Right hindlimb (tissue), 1 donor: ENCODE data around the gene MGLL.

Experiments
- DNase-seq: peaks from one replicate; pipeline ENCODE4 v3.0.0-alpha.2; 2018

The MGLL gene

DNA sequence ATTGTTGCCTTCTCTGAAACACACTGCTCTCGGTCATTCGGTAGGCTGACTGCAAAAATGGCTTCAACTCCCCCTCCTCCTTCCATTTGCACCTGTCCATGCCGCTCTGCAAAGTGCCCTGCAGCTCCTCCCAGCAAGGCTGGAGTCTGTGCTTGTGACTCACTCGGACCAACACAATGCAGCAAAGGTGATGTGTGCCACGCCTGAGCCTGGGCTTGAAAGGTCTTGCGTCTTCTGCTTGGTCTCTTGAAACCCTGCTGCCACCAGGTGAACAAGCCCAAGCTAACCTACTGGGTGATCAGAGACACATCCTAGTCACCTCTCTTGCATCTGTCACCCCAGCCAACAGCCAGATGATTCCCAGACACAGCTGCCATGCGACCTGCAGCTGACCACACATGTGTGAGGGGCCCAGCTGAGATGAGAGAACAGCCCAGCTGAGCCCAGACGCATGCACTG, 71.1 kb downstream of the MGLL start:
- no peak for DNase-seq

DNA sequence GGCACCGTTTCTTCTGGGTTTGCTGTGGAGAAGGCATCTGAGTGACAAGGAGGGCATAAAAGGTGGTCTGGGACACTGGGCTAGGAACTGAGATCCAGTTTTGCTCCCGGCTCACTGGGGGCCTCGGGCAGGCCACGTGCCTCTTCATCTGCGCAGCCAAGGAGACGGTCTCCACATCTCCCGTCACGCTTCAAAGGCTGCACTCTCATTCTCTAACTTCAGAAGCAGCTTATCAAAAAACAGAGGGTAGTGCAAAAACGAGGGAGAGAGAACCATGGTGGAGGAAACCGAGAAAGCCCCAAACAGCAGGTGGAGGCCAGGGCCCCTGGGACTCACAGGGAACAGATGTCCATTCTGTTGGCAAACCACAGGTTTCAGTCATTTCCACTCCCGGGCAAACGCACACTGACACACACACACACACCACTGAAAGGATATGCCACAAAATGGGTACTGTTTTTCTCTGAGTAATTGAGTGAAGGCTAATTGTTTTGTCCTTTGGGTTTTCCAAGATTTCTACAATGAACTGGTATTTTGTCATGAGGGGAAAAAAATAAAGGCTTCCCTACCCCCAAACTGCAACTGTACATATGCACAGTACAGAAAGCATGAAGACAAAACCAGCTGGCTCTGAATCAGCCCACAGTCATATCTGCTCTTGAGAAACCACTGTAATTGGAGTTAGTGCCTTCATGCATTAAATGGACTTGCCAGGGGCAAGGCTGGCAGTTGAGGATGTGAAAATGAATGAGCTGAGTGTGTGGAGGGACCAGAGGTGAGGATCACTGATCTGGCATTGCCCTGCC, 71.9 kb downstream of the MGLL start:
- DNase-seq = no peak

DNA sequence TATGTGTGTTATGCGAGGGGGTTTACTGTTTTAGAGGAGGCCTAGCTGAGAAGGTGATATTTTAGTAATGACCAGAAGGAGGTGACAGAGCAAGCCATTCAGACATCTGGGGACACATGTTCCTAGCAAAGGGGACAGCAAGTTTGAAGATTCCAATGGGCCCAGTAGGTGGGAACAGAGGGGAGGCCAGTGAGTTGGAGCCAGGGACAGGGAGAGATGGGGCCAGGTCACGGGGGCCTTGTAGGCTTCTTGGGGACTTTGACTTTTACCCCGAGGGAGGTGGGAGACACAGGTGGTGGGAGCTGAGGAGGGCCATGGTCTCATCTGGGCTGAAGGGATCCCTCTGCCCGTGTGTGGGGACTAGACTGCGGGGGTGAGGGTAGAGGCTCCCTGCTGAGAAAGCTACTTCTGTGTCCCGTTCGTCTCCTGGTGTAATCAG, 72.5 kb downstream of the MGLL start:
- no peak for DNase-seq

- no peak for DNase-seq
These were observed 73.0 kb downstream of the MGLL start for GRCh38 chr3:127749361-127749760.

GRCh38 chr3:127748754-127749327, 73.5 kb downstream of the MGLL start:
- DNase-seq = no peak

GRCh38 chr3:127747751-127748521, 74.4 kb downstream of the MGLL start:
- no peak for DNase-seq

- no peak for DNase-seq
These were observed 75.2 kb downstream of the MGLL start for GRCh38 chr3:127747066-127747465.

DNA sequence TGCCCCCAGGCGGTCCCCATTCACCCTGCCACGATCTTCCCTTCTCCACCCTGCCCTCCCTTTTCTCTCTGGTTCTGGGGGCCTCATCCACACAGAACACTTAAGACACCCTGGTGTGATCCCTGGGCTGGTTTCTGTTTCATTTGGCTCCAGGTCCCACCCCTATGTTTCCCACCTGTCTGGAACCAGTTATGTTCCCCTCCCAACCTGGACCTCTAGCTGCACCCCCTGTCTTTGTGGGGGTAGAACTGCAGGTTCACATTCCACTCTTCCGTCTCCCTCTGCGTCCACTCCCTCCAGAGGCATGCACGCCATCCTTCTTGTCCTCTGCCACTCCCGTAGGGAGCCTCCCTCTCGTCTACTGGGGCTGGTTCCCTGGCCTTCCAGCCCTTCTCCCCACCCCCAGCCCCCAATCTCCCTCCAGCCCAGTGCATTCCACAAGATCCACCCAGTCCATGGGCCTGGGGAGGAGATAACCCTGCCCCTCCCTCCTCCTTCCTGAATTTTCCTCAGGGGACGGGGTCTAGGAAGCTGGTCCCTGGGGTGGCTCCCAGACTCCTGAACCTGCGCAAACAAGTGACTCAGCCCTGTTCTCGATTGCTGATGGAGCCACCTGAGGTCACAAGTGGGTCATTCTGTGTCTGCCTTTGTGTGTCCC, 75.8 kb downstream of the MGLL start:
- DNase-seq = no peak

DNA sequence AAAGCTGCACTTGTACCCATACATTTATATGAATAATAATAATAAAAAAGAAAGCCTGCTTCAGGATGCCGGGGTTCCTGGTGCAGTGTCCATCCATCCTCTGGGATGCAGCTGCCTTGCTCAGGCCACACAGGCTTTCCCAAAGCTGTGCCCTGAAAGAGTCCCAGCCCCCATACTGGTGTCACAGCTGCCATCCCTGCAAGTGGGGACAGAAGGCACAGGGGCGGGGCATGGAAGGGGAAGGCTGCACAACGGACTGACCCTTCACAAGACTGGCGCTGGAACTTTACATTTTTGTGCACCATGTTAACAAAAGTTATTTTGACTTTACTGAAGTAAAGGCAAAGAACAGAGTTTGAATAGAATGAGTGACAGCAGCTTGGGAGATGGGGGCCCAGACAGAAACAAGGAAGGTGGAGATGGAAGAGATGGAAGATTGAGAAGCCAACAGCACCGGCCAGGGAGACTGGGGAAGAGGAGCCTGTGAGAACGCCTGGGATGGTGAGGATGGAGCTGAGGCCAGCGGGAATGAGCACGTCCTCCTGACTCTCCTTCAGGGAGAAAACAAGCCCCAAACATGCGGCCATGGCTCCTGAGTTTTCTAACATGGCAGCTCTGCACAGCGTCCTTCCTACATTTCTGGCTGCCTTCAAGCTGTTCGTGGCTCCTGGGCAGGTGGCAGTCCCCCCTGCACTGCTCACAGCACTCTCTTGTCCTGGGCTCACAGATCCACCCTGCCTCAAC, 76.5 kb downstream of the MGLL start:
- DNase-seq = no peak

DNA sequence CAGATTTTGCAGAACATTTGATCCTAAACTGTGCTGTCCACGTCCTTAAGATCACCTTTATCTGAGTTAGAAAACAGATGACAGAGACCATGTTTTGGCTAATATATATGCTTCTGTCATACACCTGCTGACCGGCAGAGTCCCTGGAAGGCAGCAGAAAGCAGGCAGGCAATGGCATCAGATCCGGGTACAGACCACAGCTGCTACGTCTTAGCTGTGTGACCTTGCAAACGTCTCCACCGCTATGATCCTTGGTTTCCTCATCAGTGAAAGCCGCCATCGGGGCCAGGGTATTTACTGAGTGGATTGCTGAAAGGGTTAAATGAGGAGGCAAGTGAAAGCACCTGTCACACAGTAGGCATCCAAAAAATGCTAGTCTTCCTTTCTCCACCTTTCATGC, 77.4 kb downstream of the MGLL start:
- no peak for DNase-seq

DNA sequence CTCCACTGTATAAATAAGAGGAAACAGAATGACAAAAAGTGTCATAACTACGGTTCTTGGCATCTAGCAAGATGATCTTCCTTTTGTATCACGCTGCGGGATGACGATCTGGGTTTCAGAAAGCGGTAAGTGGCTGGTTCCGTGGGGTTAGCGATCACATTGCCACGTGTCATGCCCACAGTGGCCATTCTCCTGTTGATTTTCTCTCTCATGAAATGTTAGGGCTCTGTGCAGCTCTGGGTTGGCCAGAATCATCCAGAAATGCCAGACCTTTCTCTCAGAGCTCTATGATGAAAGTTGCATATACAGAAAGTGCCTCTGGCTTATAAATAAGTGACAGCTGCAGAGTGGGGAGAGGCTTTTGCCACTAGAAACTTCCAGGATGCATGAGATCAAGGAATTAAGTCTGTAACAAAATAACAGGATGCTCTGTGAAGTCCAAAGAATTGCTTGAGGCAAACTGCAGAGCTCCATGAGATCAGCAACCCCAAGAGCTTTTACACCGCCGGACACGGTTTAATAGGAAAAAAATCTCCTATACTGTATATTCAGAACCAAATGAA, 78.0 kb downstream of the MGLL start:
- DNase-seq = no peak

GRCh38 chr3:127743351-127744252, 78.7 kb downstream of the MGLL start:
- DNase-seq = no peak

- no peak for DNase-seq
These were observed 79.7 kb downstream of the MGLL start for GRCh38 chr3:127742580-127742979.

DNA sequence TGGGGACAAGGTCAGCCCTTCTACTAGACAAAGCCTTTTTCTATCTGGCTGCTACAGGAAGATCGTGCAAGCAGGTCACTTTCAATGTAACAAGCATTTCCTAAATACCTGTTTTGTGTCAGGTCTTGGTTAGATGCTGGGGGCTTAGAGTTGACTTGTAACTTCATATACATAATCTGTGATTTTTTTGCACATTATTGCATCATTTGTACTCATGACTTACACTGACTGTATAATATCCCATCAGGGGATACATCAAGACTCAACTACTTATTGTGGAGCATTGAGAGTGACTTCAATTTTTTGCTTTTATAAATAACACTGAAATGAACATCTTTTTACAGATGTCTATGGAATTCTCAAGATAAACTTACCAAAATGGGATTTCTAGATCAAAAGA, 80.6 kb downstream of the MGLL start:
- DNase-seq = no peak

- no peak for DNase-seq
These were observed 81.1 kb downstream of the MGLL start for GRCh38 chr3:127741246-127741645.

GRCh38 chr3:127740136-127740915, 82.0 kb downstream of the MGLL start:
- DNase-seq = no peak

DNA sequence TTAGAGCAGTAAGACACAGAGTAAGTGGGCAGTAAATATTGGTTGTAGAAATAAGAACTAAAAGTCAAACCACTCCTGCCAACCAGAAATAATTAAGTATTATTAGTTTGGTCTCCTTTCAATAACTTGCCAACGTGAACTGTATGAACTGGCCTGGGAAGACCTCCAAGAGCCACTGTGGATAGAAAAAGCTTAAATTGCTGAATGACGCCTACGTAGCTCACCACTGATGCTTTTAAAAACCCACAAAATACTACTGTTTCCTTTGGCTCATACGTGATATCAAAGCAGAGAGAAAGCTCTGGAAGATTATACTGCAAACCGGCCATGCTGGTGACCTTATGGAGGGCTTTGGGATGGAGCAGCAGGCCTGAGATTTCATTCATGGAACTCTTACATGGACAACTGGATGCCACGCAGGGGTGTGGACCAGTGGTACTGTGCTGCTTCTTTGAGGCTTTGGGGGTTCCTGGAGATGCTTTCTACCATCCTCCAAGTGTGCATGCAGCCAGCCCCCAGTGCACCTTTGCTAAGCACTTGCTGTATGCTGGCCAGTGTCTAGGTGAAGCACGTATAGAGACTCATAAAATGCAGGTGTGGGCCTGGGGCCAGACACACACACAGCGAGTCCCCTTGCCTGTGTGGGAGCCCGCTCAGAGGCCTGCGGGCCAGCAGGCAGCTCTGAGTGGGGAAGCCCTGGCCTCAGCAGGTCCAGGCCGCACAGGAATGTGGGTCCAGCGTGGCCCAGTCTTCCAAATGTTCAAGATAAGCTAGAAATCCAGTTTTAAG, 82.8 kb downstream of the MGLL start:
- no peak for DNase-seq

DNA sequence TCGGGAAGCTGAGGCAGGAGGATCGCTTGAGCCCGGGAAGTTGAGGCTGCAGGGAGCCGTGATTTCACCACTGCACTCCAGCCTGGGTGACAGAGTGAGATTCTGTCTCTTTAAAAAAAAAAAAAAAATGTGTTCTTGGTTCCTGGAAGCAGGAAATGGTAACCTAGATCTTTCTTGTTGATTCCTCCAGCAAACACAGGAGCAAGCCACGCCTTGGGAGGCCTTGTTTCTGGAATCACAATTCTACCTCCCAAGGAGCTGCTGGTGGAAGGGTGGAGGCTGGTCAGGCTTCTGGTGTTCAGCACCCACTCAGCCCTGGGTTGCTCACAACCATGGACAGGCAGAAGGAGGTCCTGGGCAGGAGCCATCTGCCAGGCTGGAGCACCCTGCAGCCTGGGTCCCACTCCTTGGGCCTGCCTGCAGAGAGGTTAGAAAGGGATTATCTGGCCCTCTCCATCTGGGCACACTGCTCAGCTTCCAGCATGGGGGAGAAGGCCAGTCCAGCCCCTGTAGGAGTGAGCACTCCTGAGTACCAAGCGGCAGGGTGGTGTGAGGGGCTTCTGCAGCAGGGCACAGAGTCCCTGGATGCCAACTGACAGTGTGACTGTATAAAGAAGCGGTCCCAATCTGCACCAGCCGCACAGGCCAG, 84.0 kb downstream of the MGLL start:
- DNase-seq = no peak
